MCF 10A (cell line): ENCODE measurements around the gene CTCFL. TPM values are rescaled to one million over a fixed set of nuclear protein-coding genes. Genes with fewer than 3 reads are reported as not detected.

Experiments used
- BruUV-seq: library from RNA; stranded (reverse); fragments of 400-500 nt; replicated peaks from 2 replicates; lab custom pipeline; 2021; lab: Mats Ljungman, UMichigan
- CTCF ChIA-PET: fragments of 300-600 bp; sonication (Branson Sonifier 250); formaldehyde crosslinking; extraction: SDS; loops from one replicate; lab custom pipeline; 2021; ENCODE audit warnings: antibody characterized with exemption, inconsistent platforms; lab: Yijun Ruan, JAX
- POLR2A ChIA-PET: fragments of 300-600, 350-650 bp; sonication (Branson Sonifier 250); formaldehyde crosslinking; extraction: SDS; loops from one replicate; lab custom pipeline; 2020; ENCODE audit warnings: antibody characterized with exemption, inconsistent platforms; lab: Yijun Ruan, JAX
- DNase-seq: peaks from one replicate; pipeline ENCODE4 v3.0.0-alpha.2; 2018; ENCODE audit not compliant: unreplicated experiment
- H3K27ac Mint-ChIP-seq: one replicate; pipeline ENCODE4 v1.8.0; 2022; ENCODE audit warnings: mild to moderate bottlenecking, low read depth, mixed read lengths; ENCODE audit not compliant: unreplicated experiment
- H3K27me3 Mint-ChIP-seq: one replicate; pipeline ENCODE4 v1.8.0; 2022; ENCODE audit warnings: mixed read lengths; ENCODE audit not compliant: insufficient read depth, unreplicated experiment
- H3K36me3 Mint-ChIP-seq: one replicate; pipeline ENCODE4 v1.8.0; 2022; ENCODE audit warnings: mild to moderate bottlenecking, moderate library complexity, mixed read lengths; ENCODE audit not compliant: insufficient read depth, unreplicated experiment
- H3K4me1 Mint-ChIP-seq: one replicate; pipeline ENCODE4 v1.8.0; 2022; ENCODE audit warnings: mixed read lengths; ENCODE audit not compliant: insufficient read depth, unreplicated experiment
- H3K4me3 Mint-ChIP-seq: one replicate; pipeline ENCODE4 v1.8.0; 2022; ENCODE audit warnings: mild to moderate bottlenecking, moderate library complexity, mixed read lengths; ENCODE audit not compliant: unreplicated experiment
- H3K9me3 Mint-ChIP-seq: one replicate; pipeline ENCODE4 v1.8.0; 2022; ENCODE audit warnings: mixed read lengths; ENCODE audit not compliant: unreplicated experiment
- intact Hi-C: fragments of 100-400 bp; cut with micrococcal nuclease; formaldehyde crosslinking; loops from 2 replicates; pipeline ENCODE4 v1.14.1; 2022
- total RNA-seq: library from RNA; stranded (reverse); gene quantifications from 2 replicates; pipeline ENCODE4 v1.2.3, GENCODE V29; 2022
- TF ChIP-seq, protein P1 (sequence below): fragments of 200-600 bp; IDR thresholded peaks from one replicate; pipeline ENCODE4 v1.8.0; 2022; ENCODE audit warnings: antibody characterized with exemption, mild to moderate bottlenecking; ENCODE audit not compliant: unreplicated experiment

The CTCFL gene
- total RNA-seq, 1 experiment from 2014 or later = not detected

DNA sequence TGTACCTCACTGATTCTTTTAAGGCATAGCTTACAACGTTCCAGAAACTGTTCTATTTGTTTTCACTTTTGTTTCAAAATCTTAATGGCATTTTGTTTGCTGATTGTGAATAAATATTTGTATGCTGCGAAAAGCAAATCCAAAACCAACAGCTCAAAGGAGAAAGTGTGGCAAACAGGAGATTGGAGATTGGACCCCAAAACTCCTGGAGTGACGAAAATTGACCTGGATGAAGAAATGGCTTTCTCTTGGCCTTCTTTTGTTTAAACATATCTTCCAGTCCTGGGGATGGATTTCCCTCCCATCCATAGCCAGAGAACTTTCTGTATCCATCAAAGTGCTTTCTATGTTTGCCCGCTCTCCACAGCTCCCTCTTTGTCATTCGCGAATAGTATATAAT, 2.8 kb upstream of the CTCFL start:
- intact Hi-C loops = no loop called here
- POLR2A ChIA-PET = interaction anchor here (0.6 kb wide), 1 partner anchor 136 kb away, joined by 3 read pairs; no protein-coding TSS in a partner anchor
- Mint-ChIP-seq H3K4me3 (no peak overlapping the region), H3K27ac (no peak overlapping the region), H3K4me1 (no peaks in the 10 kb centered on the region), H3K36me3 (no peaks in the 10 kb centered on the region), H3K9me3 (no peaks in the 10 kb centered on the region), H3K27me3 (peaks cover 63% of the 10 kb centered on the region)
- TF ChIP-seq, protein P1, sequence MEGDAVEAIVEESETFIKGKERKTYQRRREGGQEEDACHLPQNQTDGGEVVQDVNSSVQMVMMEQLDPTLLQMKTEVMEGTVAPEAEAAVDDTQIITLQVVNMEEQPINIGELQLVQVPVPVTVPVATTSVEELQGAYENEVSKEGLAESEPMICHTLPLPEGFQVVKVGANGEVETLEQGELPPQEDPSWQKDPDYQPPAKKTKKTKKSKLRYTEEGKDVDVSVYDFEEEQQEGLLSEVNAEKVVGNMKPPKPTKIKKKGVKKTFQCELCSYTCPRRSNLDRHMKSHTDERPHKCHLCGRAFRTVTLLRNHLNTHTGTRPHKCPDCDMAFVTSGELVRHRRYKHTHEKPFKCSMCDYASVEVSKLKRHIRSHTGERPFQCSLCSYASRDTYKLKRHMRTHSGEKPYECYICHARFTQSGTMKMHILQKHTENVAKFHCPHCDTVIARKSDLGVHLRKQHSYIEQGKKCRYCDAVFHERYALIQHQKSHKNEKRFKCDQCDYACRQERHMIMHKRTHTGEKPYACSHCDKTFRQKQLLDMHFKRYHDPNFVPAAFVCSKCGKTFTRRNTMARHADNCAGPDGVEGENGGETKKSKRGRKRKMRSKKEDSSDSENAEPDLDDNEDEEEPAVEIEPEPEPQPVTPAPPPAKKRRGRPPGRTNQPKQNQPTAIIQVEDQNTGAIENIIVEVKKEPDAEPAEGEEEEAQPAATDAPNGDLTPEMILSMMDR = no peak
- no peak for DNase-seq
- CTCF ChIA-PET = interaction anchor here (0.7 to 1.3 kb wide), 3 partner anchors 44 to 680 kb away, joined by 3 read pairs; no protein-coding TSS in a partner anchor
- BruUV-seq = no TSS peak

DNA sequence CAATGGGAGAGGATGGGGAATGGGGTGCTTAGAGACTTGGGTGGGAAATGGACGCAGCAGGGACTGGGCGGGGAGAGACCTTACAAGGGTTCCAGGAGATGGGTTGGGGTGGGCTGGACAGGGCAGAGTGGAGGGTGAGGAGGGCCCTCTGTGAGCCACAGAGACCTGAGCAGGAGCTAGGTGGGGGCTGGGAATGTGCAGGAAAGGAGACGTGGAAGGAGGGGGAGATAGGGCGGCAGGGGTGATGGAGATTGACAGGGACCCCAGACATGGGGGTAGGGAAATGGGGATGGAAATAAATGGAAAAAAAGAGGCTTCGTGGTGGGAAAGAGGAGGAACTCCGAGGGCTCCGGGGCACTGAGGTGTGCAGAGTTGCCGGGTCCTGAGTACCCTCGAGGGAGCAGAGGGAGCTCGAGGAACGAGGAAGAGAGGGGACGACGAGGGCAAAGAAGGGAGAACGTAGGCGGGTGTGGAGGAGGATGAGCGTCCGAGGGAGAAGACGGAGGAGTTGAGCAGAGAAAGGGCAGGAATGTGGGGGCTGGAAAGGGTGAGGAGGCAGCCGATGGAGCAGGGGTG, 2.0 kb upstream of the CTCFL start:
- ChIA-PET CTCF (interaction anchor here (1.3 kb wide), 1 partner anchor 681 kb away, joined by 3 read pairs; no protein-coding TSS in a partner anchor), POLR2A (no interaction called here)
- H3K27ac Mint-ChIP-seq = peak overlapping the region; percentile 21
- TF ChIP-seq, protein P1 = no peak
- no peaks in the 10 kb centered on the region for H3K36me3 Mint-ChIP-seq
- intact Hi-C loops = no loop called here
- no peak overlapping the region for H3K4me3 Mint-ChIP-seq
- no peak for DNase-seq
- BruUV-seq = no TSS peak
- H3K4me1 Mint-ChIP-seq = no peaks in the 10 kb centered on the region
- H3K9me3 Mint-ChIP-seq = no peaks in the 10 kb centered on the region
- H3K27me3 Mint-ChIP-seq = peaks cover 56% of the 10 kb centered on the region

DNA sequence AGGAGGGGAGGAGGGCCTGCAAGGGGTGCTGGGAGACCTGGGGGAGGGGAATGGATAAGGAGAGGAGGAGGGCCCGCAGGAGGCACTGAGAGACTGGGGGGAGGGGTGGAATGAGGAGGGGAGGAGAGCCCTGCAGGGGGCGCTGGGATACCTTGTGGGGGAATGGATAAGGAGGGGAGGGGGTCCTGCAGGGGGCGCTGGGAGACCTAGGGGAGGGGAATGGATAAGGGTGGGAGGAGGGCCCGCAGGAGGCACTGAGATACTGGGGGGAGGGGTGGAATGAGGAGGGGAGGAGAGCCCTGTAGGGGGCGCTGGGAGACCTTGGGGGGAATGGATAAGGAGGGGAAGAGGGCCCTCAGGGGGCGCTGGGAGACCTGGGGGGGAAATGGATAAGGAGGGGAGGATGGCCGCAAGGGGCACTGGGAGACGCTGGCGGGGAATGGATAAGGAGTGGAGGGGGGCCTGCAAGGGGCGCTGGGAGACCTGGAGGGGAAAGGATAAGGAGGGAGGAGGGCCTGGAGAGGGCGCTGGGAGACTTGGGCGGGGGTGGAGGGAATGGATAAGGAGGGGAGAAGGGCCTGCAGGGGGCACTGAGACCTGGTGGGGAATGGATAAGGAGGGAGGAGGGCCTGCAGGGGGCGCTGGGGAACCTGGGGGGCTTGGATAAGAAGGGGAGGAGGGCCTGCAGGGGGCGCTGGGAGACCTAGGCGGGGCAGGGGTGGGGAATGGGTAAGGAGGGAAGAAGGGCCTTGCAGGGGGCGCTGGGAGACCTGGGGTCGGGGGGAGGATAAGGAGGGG, 1.3 kb upstream of the CTCFL start:
- BruUV-seq = no TSS peak
- H3K4me1 Mint-ChIP-seq = no peaks in the 10 kb centered on the region
- H3K36me3 Mint-ChIP-seq = no peaks in the 10 kb centered on the region
- peaks cover 53% of the 10 kb centered on the region for H3K27me3 Mint-ChIP-seq
- TF ChIP-seq, protein P1 = no peak
- intact Hi-C loops = no loop called here
- H3K27ac Mint-ChIP-seq = no peak overlapping the region
- ChIA-PET CTCF (no interaction called here), POLR2A (no interaction called here)
- no peaks in the 10 kb centered on the region for H3K9me3 Mint-ChIP-seq
- no peak overlapping the region for H3K4me3 Mint-ChIP-seq
- no peak for DNase-seq

DNA sequence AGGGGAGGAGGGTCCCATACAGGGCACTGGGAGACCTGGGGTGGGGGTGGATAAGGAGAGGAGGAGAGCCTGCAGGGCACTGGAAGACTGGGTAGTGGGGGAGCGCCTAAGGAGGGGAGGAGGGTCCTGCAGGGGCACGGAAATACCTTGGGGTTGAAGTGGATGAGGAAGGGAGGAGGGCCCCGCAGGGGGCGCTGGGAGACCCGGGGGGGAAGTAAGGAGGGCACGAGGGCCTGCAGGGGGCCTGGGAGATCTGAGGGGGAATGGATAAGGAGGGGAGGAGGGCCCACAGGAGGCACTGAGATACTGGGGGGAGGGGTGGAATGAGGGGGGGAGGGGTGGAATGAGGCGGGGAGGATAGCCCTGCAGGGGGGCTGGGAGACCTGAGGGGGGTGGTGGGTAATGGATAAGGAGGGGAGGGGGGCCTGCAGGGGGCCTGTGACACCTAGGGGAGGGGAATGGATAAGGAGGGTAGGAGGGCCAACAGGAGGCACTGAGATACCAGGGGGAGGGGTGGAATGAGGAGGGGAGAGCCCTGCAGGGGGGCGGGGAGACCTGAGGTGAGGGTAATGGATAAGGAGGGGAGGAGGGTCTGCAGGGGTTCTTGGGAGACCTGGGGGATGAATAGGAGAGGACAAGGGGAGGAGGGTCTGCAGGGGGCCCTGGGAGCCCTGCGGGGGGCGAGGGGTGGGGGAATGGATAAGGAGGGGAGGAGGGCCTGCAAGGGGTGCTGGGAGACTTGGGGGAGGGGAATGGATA, 567 bp upstream of the CTCFL start:
- DNase-seq = no peak
- Mint-ChIP-seq H3K4me3 (no peak overlapping the region), H3K27ac (no peak overlapping the region), H3K36me3 (no peaks in the 10 kb centered on the region), H3K4me1 (no peaks in the 10 kb centered on the region), H3K27me3 (peaks cover 53% of the 10 kb centered on the region), H3K9me3 (no peaks in the 10 kb centered on the region)
- ChIA-PET CTCF (no interaction called here), POLR2A (no interaction called here)
- no TSS peak for BruUV-seq
- TF ChIP-seq, protein P1 = no peak
- intact Hi-C loops = no loop called here
